Keratinocyte (primary cell): ENCODE data around the gene ROBO2. TPM values are rescaled to one million over a fixed set of nuclear protein-coding genes. Genes with fewer than 3 reads are reported as not detected.

ENCODE experiments used
- DNase-seq: peaks from one replicate; pipeline ENCODE4 v3.0.0-alpha.2; 2011; ENCODE audit warnings: low read depth, missing footprints, low spot score
- FAIRE-seq: peaks from 2 replicates; lab custom pipeline; 2011; peaks lifted over from hg19 to GRCh38; lab: Jason Lieb, UNC
- H2AFZ ChIP-seq: 2 replicates; pipeline ENCODE4 v1.6.0; 2012; ENCODE audit warnings: low read length, control low read depth, inconsistent platforms; ENCODE audit not compliant: control insufficient read depth
- H3K27ac ChIP-seq: 2 replicates; pipeline ENCODE4 v1.5.1; 2011; ENCODE audit warnings: low read length; ENCODE audit not compliant: control insufficient read depth, insufficient read depth
- H3K27me3 ChIP-seq: 3 replicates; pipeline ENCODE4 v1.6.0; 2011; ENCODE audit warnings: low read length; ENCODE audit not compliant: control insufficient read depth, insufficient read depth; ENCODE audit errors: extremely low read depth
- H3K36me3 ChIP-seq, 2 experiments: 2 replicates in 1 of 2; 3 replicates in 1 of 2; pipeline ENCODE4 v1.5.1; 2011; ENCODE audit warnings: low read length in 2 of 2, mild to moderate bottlenecking in 1 of 2; ENCODE audit not compliant: control insufficient read depth in 2 of 2, insufficient read depth in 2 of 2; ENCODE audit errors: extremely low read depth in 1 of 2
- H3K4me1 ChIP-seq: 3 replicates; pipeline ENCODE4 v1.5.1; 2011; ENCODE audit warnings: low read length; ENCODE audit not compliant: control insufficient read depth, insufficient read depth; ENCODE audit errors: extremely low read depth
- H3K4me2 ChIP-seq: 3 replicates; pipeline ENCODE4 v1.6.0; 2011; ENCODE audit warnings: low read depth, low read length; ENCODE audit not compliant: control insufficient read depth, insufficient read depth; ENCODE audit errors: extremely low read depth
- H3K4me3 ChIP-seq, 3 experiments: fragments of 200-600 bp in 1 of 3; sonication (generic) in 1 of 3; 2 replicates in 2 of 3; 3 replicates in 1 of 3; pipeline ENCODE4 v1.5.1; 2011 to 2016; ENCODE audit warnings: low read length in 3 of 3, mild to moderate bottlenecking in 3 of 3, control low read depth in 2 of 3, inconsistent platforms in 1 of 3, low read depth in 1 of 3, mixed read lengths in 1 of 3, mixed run types in 1 of 3, moderate library complexity in 1 of 3; ENCODE audit not compliant: control insufficient read depth in 2 of 3, insufficient read depth in 2 of 3; ENCODE audit errors: extremely low read depth in 1 of 3
- H3K79me2 ChIP-seq: 2 replicates; pipeline ENCODE4 v1.6.0; 2012; ENCODE audit warnings: low read length; ENCODE audit not compliant: control insufficient read depth, insufficient read depth
- H3K9ac ChIP-seq: 3 replicates; pipeline ENCODE4 v1.6.0; 2011; ENCODE audit warnings: low read length; ENCODE audit not compliant: control insufficient read depth, insufficient read depth; ENCODE audit errors: extremely low read depth
- H3K9me1 ChIP-seq: 3 replicates; pipeline ENCODE4 v1.6.0; 2011; ENCODE audit warnings: low read length; ENCODE audit not compliant: control insufficient read depth, insufficient read depth; ENCODE audit errors: extremely low read depth
- H3K9me3 ChIP-seq: 2 replicates; pipeline ENCODE4 v1.5.1; 2012; ENCODE audit warnings: low read depth, low read length; ENCODE audit not compliant: control insufficient read depth
- H4K20me1 ChIP-seq: 3 replicates; pipeline ENCODE4 v1.6.0; 2011; ENCODE audit warnings: low read length; ENCODE audit not compliant: control insufficient read depth, insufficient read depth; ENCODE audit errors: extremely low read depth
- CTCF ChIP-seq, 3 experiments: IDR thresholded peaks in 1 of 3; conservative IDR thresholded peaks in 1 of 3; optimal IDR thresholded peaks in 1 of 3; 2 replicates in 2 of 3; 3 replicates in 1 of 3; pipeline versions ENCODE3 to v1.5.1; 2011; ENCODE audit warnings: low read length in 3 of 3, mild to moderate bottlenecking in 3 of 3, moderate library complexity in 2 of 3, control low read depth in 1 of 3, inconsistent platforms in 1 of 3; ENCODE audit not compliant: insufficient read depth in 2 of 3; ENCODE audit errors: extremely low read depth in 1 of 3
- EZH2 ChIP-seq: IDR thresholded peaks from one replicate; pipeline ENCODE4 v1.6.1; 2012; ENCODE audit warnings: inconsistent platforms, mild to moderate bottlenecking, low read length, moderate library complexity
- dilution Hi-C: fragments of 300-500 bp; cut with MboI; formaldehyde crosslinking; loops from one replicate; pipeline ENCODE4 v1.7.0; 2020; ENCODE audit warnings: low sequenced_read_pairs; ENCODE audit not compliant: extremely low pct_ligation_motif_present
- polyA plus RNA-seq, 5 experiments: library from polyadenylated mRNA; depleted of rRNA in 3 of 5; stranded (reverse) in 3 of 5; stranded (forward) in 1 of 5; unstranded in 1 of 5; fragments of >200 nt; gene quantifications; 1 replicate in 1 of 5; 2 replicates in 3 of 5; 3 replicates in 1 of 5; pipeline versions ENCODE4 v1.2.1 to v1.2.3, GENCODE V29; 2011 to 2012; ENCODE audit warnings: missing spikeins in 2 of 5, low read depth in 1 of 5, low replicate concordance in 1 of 5

The ROBO2 gene
- polyA plus RNA-seq, 1 donor (not counting 4 experiments of a cell fraction or from before 2014, with no cell fraction given) = 0.30 TPM

- no peak for TF ChIP-seq EZH2
- no peak for TF ChIP-seq CTCF (optimal IDR thresholded peaks at IDR 0.05 in 1 of 3, IDR thresholded peaks at IDR 0.05 in 1 of 3, conservative IDR thresholded peaks at IDR 0.05 in 1 of 3; ENCODE audit: extremely low read depth in 1 of 3, insufficient read depth in 2 of 3, low read length in 3 of 3)
- Histone ChIP-seq H3K4me2 (no peak overlapping the region), H3K4me1 (no peaks in the 10 kb centered on the region), H3K79me2 (no peaks in the 10 kb centered on the region), H3K9me3 (no peaks in the 10 kb centered on the region), H3K27ac (no peak overlapping the region), H3K36me3 (no peaks in the 10 kb centered on the region), H3K9me1 (no peaks in the 10 kb centered on the region), H3K9ac (no peak overlapping the region), H2AFZ (no peak overlapping the region), H3K27me3 (no peaks in the 10 kb centered on the region), H4K20me1 (no peaks in the 10 kb centered on the region), H3K4me3 (no peak overlapping the region)
- dilution Hi-C loops = no loop called here
- no peak for DNase-seq
- FAIRE-seq = no peak
Measured at GRCh38 chr3:77160931-77161497, 121.1 kb downstream of the ROBO2 start.

GRCh38 chr3:77169823-77170222 is 129.9 kb downstream of the ROBO2 start:
- dilution Hi-C loops = no loop called here
- Histone ChIP-seq H3K27ac (no peak overlapping the region), H3K27me3 (no peaks in the 10 kb centered on the region), H3K4me1 (no peaks in the 10 kb centered on the region), H3K9me3 (no peaks in the 10 kb centered on the region), H3K4me2 (no peak overlapping the region), H3K36me3 (no peaks in the 10 kb centered on the region), H4K20me1 (no peaks in the 10 kb centered on the region), H3K9ac (no peak overlapping the region), H3K4me3 (no peak overlapping the region), H3K9me1 (no peaks in the 10 kb centered on the region), H3K79me2 (no peaks in the 10 kb centered on the region), H2AFZ (no peak overlapping the region)
- TF ChIP-seq CTCF (optimal IDR thresholded peaks at IDR 0.05 in 1 of 3, IDR thresholded peaks at IDR 0.05 in 1 of 3, conservative IDR thresholded peaks at IDR 0.05 in 1 of 3; ENCODE audit: extremely low read depth in 1 of 3, insufficient read depth in 2 of 3, low read length in 3 of 3) = no peak
- TF ChIP-seq EZH2 = no peak
- FAIRE-seq (no peak), DNase-seq (no peak)
